Transverse colon (tissue), 4 donors: ENCODE results near the gene CDH13.

ENCODE experiments used
- POLR2A ChIP-seq: fragments of 450-650 bp; IDR thresholded peaks from one replicate; pipeline ENCODE4 v1.6.1; 2016; ENCODE audit warnings: antibody characterized with exemption, mild to moderate bottlenecking, moderate library complexity
- POLR2AphosphoS5 ChIP-seq, 3 donors: sonication (generic); formaldehyde crosslinking; IDR thresholded peaks; one replicate each; pipeline ENCODE4 v1.6.1; 2016; ENCODE audit warnings: antibody characterized with exemption in 3 of 3
- TF ChIP-seq, protein P1 (sequence below), 5 experiments: fragments of 200-600 bp in 3 of 5; fragments of 450-650 bp in 2 of 5; sonication (generic) in 3 of 5; IDR thresholded peaks; 1 replicate in 2 of 5; 2 replicates in 3 of 5; pipeline ENCODE4 v1.5.1; 2016 to 2017; ENCODE audit warnings: antibody characterized with exemption in 5 of 5, inconsistent platforms in 3 of 5, mild to moderate bottlenecking in 2 of 5, moderate library complexity in 1 of 5

DNA sequence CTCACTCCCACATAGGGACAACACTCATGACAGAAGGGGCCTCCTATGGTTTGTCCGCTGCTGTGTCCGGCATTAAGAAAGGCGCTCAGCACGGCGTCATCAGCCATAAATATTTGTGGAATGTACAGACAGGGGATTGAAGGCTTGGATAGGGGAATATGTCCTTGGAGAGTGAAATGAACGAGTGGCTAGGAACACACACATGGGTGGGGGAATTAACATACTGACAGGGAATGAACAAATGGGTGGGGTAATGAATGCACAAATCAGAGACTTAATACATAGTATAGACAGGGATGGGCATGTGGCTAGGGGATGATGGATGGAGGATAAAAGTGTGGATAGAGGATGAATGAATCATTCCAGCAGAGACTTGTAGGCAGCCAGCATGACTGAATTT is 1027.0 kb downstream of the CDH13 start:
- TF ChIP-seq, protein P1, sequence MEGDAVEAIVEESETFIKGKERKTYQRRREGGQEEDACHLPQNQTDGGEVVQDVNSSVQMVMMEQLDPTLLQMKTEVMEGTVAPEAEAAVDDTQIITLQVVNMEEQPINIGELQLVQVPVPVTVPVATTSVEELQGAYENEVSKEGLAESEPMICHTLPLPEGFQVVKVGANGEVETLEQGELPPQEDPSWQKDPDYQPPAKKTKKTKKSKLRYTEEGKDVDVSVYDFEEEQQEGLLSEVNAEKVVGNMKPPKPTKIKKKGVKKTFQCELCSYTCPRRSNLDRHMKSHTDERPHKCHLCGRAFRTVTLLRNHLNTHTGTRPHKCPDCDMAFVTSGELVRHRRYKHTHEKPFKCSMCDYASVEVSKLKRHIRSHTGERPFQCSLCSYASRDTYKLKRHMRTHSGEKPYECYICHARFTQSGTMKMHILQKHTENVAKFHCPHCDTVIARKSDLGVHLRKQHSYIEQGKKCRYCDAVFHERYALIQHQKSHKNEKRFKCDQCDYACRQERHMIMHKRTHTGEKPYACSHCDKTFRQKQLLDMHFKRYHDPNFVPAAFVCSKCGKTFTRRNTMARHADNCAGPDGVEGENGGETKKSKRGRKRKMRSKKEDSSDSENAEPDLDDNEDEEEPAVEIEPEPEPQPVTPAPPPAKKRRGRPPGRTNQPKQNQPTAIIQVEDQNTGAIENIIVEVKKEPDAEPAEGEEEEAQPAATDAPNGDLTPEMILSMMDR (IDR thresholded peaks at IDR 0.05), result no peak
- TF ChIP-seq POLR2A (no peak), POLR2AphosphoS5 (IDR thresholded peaks at IDR 0.05) (no peak)
